Measurements from ENCODE around the gene GFRA4.

The GFRA4 gene

GRCh38 chr20:3651204-3651962 lies 11.8 kb downstream of the GFRA4 start:
- TF ChIP-seq TCF12 (IDR thresholded peaks at IDR 0.05; ENCODE audit: low read depth): no peak
- no peak for TF ChIP-seq YY1 (IDR thresholded peaks at IDR 0.05; ENCODE audit: low read depth)

DNA sequence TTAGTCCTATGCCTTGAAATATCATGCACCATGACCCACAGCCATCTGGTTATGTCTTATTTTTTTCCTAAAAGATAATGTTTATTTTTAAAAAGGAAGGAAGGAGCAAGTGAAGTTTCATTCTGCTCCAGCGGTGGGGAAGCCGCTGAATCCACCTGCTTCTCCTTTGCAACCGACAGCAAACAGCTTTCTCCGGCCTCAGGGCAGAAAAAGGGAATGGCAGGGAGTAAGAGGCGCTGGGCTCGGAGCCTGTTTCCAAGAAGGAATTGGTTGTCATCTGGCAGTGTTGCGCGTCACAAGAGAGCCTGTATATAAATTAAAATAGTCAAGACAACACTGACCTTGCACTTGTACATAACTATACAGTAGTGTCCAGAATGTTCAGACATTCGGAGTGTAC lies 14.2 kb downstream of the GFRA4 start:
- no peak for TF ChIP-seq TCF12 (IDR thresholded peaks at IDR 0.05; ENCODE audit: low read depth)
- no peak for TF ChIP-seq RAD21 (IDR thresholded peaks at IDR 0.05; ENCODE audit: low read depth)
- no peak for TF ChIP-seq EP300 (IDR thresholded peaks at IDR 0.05; ENCODE audit: borderline replicate concordance)
- TF ChIP-seq FOXM1 (IDR thresholded peaks at IDR 0.05; ENCODE audit: borderline replicate concordance, low read depth): no peak
- no peak for TF ChIP-seq MAX (IDR thresholded peaks at IDR 0.05)
- TF ChIP-seq ZBTB7A (IDR thresholded peaks at IDR 0.05; ENCODE audit: low read depth): no peak
- no peak for TF ChIP-seq TAF1 (IDR thresholded peaks at IDR 0.05; ENCODE audit: low read depth)
- no peak for TF ChIP-seq CEBPB (IDR thresholded peaks at IDR 0.05)
- TF ChIP-seq, protein P1, sequence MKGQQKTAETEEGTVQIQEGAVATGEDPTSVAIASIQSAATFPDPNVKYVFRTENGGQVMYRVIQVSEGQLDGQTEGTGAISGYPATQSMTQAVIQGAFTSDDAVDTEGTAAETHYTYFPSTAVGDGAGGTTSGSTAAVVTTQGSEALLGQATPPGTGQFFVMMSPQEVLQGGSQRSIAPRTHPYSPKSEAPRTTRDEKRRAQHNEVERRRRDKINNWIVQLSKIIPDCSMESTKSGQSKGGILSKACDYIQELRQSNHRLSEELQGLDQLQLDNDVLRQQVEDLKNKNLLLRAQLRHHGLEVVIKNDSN (IDR thresholded peaks at IDR 0.05): no peak
- TF ChIP-seq, protein P2, sequence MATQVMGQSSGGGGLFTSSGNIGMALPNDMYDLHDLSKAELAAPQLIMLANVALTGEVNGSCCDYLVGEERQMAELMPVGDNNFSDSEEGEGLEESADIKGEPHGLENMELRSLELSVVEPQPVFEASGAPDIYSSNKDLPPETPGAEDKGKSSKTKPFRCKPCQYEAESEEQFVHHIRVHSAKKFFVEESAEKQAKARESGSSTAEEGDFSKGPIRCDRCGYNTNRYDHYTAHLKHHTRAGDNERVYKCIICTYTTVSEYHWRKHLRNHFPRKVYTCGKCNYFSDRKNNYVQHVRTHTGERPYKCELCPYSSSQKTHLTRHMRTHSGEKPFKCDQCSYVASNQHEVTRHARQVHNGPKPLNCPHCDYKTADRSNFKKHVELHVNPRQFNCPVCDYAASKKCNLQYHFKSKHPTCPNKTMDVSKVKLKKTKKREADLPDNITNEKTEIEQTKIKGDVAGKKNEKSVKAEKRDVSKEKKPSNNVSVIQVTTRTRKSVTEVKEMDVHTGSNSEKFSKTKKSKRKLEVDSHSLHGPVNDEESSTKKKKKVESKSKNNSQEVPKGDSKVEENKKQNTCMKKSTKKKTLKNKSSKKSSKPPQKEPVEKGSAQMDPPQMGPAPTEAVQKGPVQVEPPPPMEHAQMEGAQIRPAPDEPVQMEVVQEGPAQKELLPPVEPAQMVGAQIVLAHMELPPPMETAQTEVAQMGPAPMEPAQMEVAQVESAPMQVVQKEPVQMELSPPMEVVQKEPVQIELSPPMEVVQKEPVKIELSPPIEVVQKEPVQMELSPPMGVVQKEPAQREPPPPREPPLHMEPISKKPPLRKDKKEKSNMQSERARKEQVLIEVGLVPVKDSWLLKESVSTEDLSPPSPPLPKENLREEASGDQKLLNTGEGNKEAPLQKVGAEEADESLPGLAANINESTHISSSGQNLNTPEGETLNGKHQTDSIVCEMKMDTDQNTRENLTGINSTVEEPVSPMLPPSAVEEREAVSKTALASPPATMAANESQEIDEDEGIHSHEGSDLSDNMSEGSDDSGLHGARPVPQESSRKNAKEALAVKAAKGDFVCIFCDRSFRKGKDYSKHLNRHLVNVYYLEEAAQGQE (IDR thresholded peaks at IDR 0.05; ENCODE audit: low read depth): no peak
- TF ChIP-seq EGR1 (IDR thresholded peaks at IDR 0.05): no peak
- TF ChIP-seq NFIC (IDR thresholded peaks at IDR 0.05): no peak
- TF ChIP-seq YY1 (IDR thresholded peaks at IDR 0.05; ENCODE audit: low read depth): no peak
- TF ChIP-seq TEAD4 (IDR thresholded peaks at IDR 0.05): no peak
- TF ChIP-seq CREB1 (IDR thresholded peaks at IDR 0.05; ENCODE audit: low read depth): no peak

DNA sequence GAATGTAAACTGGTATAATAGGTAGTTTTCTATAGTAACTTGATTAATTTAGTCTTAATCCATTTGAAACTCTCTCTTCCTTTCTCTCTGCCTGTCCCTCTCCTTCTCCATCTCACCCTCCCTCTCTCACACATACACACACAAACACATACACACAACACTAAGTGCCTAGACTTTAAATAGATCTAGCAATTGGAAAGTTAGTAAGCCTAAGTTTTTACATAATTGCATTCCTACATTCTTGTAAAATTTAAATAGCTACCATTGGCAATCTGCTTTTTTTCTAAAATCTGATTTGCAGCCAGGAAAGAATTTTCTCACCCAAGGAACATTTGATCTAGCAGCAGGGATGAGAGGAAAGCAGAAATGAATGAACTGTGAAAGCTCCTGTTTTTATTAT lies 15.7 kb downstream of the GFRA4 start:
- TF ChIP-seq ZBTB7A (IDR thresholded peaks at IDR 0.05; ENCODE audit: low read depth) (no peak), EGR1 (IDR thresholded peaks at IDR 0.05) (no peak), NFIC (IDR thresholded peaks at IDR 0.05) (no peak), TAF1 (IDR thresholded peaks at IDR 0.05; ENCODE audit: low read depth) (no peak), MAX (IDR thresholded peaks at IDR 0.05) (no peak), EP300 (IDR thresholded peaks at IDR 0.05; ENCODE audit: borderline replicate concordance) (no peak), CREB1 (IDR thresholded peaks at IDR 0.05; ENCODE audit: low read depth) (no peak), YY1 (IDR thresholded peaks at IDR 0.05; ENCODE audit: low read depth) (no peak), RAD21 (IDR thresholded peaks at IDR 0.05; ENCODE audit: low read depth) (no peak), FOXM1 (IDR thresholded peaks at IDR 0.05; ENCODE audit: borderline replicate concordance, low read depth) (no peak), TCF12 (IDR thresholded peaks at IDR 0.05; ENCODE audit: low read depth) (no peak), CEBPB (IDR thresholded peaks at IDR 0.05) (no peak), TEAD4 (IDR thresholded peaks at IDR 0.05) (no peak)
- TF ChIP-seq, protein P1 (IDR thresholded peaks at IDR 0.05): no peak
- TF ChIP-seq, protein P2 (IDR thresholded peaks at IDR 0.05; ENCODE audit: low read depth): no peak

GRCh38 chr20:3646651-3647050 lies 16.5 kb downstream of the GFRA4 start:
- TF ChIP-seq TAF1 (IDR thresholded peaks at IDR 0.05; ENCODE audit: low read depth) (no peak), YY1 (IDR thresholded peaks at IDR 0.05; ENCODE audit: low read depth) (no peak), ZBTB7A (IDR thresholded peaks at IDR 0.05; ENCODE audit: low read depth) (no peak), CREB1 (IDR thresholded peaks at IDR 0.05; ENCODE audit: low read depth) (no peak), TEAD4 (IDR thresholded peaks at IDR 0.05) (no peak), NFIC (IDR thresholded peaks at IDR 0.05) (no peak), RAD21 (IDR thresholded peaks at IDR 0.05; ENCODE audit: low read depth) (no peak), EP300 (IDR thresholded peaks at IDR 0.05; ENCODE audit: borderline replicate concordance) (no peak), MAX (IDR thresholded peaks at IDR 0.05) (no peak), TCF12 (IDR thresholded peaks at IDR 0.05; ENCODE audit: low read depth) (no peak), FOXM1 (IDR thresholded peaks at IDR 0.05; ENCODE audit: borderline replicate concordance, low read depth) (no peak), EGR1 (IDR thresholded peaks at IDR 0.05) (no peak)
- TF ChIP-seq, protein P2 (IDR thresholded peaks at IDR 0.05; ENCODE audit: low read depth): no peak
